IPS DF 6.9 (cell line): Measurements from ENCODE around the gene NCOA7.

Experiments used
- DNase-seq: peaks from one replicate; pipeline ENCODE4 v3.0.0-alpha.2; 2013; ENCODE audit warnings: low read depth, low spot score
- H3K27ac ChIP-seq: one replicate; pipeline ENCODE4 v1.5.1; 2013; ENCODE audit warnings: low read length, control low read depth
- H3K27me3 ChIP-seq: 2 replicates; pipeline ENCODE4 v1.6.1; 2013; ENCODE audit warnings: mild to moderate bottlenecking, low read length; ENCODE audit not compliant: control insufficient read depth, insufficient read depth
- H3K36me3 ChIP-seq: 2 replicates; pipeline ENCODE4 v1.6.1; 2013; ENCODE audit warnings: low read length; ENCODE audit not compliant: control insufficient read depth, insufficient read depth
- H3K4me1 ChIP-seq: 2 replicates; pipeline ENCODE4 v1.6.1; 2013; ENCODE audit warnings: low read length; ENCODE audit not compliant: control insufficient read depth, insufficient read depth
- H3K4me3 ChIP-seq: 2 replicates; pipeline ENCODE4 v1.5.1; 2013; ENCODE audit warnings: mild to moderate bottlenecking, low read length
- H3K9me3 ChIP-seq: 2 replicates; pipeline ENCODE4 v1.6.1; 2013; ENCODE audit warnings: low read length, inconsistent platforms; ENCODE audit not compliant: control insufficient read depth, insufficient read depth
- WGBS: extraction: QIAGEN DNeasy Blood & Tissue Kit; methylation state at CpG from one replicate; pipeline ENCODE4 v1.1.7; 2013; ENCODE audit warnings: mixed read lengths, missing lambda C conversion rate; ENCODE audit not compliant: insufficient read length, insufficient coverage; 5-methylcytosine and 5-hydroxymethylcytosine counted together

The NCOA7 gene

DNA sequence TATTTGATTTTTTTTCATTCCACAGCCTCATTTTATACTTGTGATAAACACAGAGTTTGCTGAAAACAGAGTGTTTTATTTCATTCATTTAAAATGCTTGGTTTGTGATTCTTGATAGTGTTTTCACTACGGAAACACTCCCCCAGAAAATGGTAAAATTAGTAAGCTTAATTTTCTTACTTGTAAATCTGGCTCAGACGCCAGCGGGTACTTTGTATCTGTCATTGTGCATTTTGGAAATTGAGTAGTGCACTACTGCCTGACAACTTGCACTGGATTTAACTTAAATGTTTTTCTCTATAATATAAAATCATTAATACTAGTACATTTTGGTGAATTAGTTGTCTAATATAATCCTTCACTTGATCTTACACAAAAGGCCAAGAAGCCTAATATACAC lies 128.9 kb downstream of the NCOA7 start:
- no peaks in the 10 kb centered on the region for H3K9me3 ChIP-seq
- no peaks in the 10 kb centered on the region for H3K27me3 ChIP-seq
- no CpG with 5 or more reads among the region's 3 CpGs for WGBS
- no peaks in the 10 kb centered on the region for H3K36me3 ChIP-seq
- H3K4me3 ChIP-seq: no peak overlapping the region
- DNase-seq: no peak
- H3K27ac ChIP-seq: no peak overlapping the region
- peaks cover 1% of the 10 kb centered on the region; the same call in 1 of the 2 replicates for H3K4me1 ChIP-seq

GRCh38 chr6:125922322-125922860 lies 131.6 kb downstream of the NCOA7 start:
- Histone ChIP-seq H3K27ac (no peak overlapping the region), H3K4me1 (peaks cover 1% of the 10 kb centered on the region; the same call in 1 of the 2 replicates)
- WGBS: no CpG with 5 or more reads among the region's 8 CpGs

GRCh38 chr6:125923366-125923877 lies 132.7 kb downstream of the NCOA7 start:
- no peaks in the 10 kb centered on the region for H3K36me3 ChIP-seq
- no peak for DNase-seq
- no CpG with 5 or more reads among the region's 4 CpGs for WGBS
- peaks cover 1% of the 10 kb centered on the region; the same call in 1 of the 2 replicates for H3K4me1 ChIP-seq
- no peaks in the 10 kb centered on the region for H3K27me3 ChIP-seq
- H3K27ac ChIP-seq: no peak overlapping the region
- H3K4me3 ChIP-seq: no peak overlapping the region
- no peaks in the 10 kb centered on the region for H3K9me3 ChIP-seq

More at GRCh38 chr6:125922322-125922860, 131.6 kb downstream of the NCOA7 start:
- Histone ChIP-seq H3K4me3 (no peak overlapping the region), H3K36me3 (no peaks in the 10 kb centered on the region), H3K27me3 (no peaks in the 10 kb centered on the region), H3K9me3 (no peaks in the 10 kb centered on the region)
- DNase-seq: no peak

GRCh38 chr6:125924169-125924568 lies 133.4 kb downstream of the NCOA7 start:
- no peak overlapping the region for H3K4me3 ChIP-seq
- no peaks in the 10 kb centered on the region for H3K27me3 ChIP-seq
- no peak for DNase-seq
- H3K9me3 ChIP-seq: no peaks in the 10 kb centered on the region
- H3K4me1 ChIP-seq: no peaks in the 10 kb centered on the region
- no peaks in the 10 kb centered on the region for H3K36me3 ChIP-seq
- H3K27ac ChIP-seq: no peak overlapping the region
- WGBS: no CpG with 5 or more reads among the region's 2 CpGs

DNA sequence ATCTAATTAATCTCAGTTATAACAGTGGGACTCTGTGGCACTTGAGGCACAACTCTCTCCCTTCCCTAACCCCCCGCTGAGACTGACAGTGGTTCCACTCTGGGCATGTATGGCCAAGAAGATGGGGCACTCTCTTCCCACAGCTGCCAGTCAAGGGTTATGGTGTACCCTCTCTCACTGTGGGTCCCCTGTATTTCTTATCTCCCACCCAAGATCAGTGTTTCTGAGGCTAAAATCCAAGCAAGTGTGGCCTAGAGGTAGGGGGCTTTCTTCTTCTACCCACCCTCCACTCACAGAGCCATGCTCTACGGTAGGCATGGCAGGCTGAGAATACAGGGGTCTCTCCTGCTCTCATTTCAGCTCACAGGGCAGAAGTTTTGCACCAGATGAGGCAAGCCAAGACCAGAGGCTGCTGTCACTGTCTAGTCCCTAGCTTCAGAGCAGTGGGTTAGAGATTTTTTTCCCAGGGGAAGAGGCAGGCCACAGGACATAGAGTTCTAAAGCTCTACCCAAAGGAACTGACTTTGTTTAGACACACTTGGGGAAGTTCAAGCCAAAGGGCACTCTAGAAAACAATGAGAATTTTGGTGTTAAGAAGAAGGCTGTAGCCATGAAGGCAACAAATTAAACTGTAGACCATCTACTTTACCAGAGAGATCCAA lies 134.1 kb downstream of the NCOA7 start:
- no peak for DNase-seq
- WGBS: no CpG with 5 or more reads among the region's 2 CpGs
- no peaks in the 10 kb centered on the region for H3K4me1 ChIP-seq
- no peaks in the 10 kb centered on the region for H3K36me3 ChIP-seq
- H3K4me3 ChIP-seq: no peak overlapping the region
- H3K27me3 ChIP-seq: no peaks in the 10 kb centered on the region
- no peak overlapping the region for H3K27ac ChIP-seq
- no peaks in the 10 kb centered on the region for H3K9me3 ChIP-seq

GRCh38 chr6:125926711-125927110 lies 136.0 kb downstream of the NCOA7 start:
- Histone ChIP-seq H3K36me3 (no peaks in the 10 kb centered on the region), H3K9me3 (no peaks in the 10 kb centered on the region), H3K4me1 (no peaks in the 10 kb centered on the region), H3K27me3 (no peaks in the 10 kb centered on the region), H3K4me3 (no peak overlapping the region), H3K27ac (no peak overlapping the region)
- WGBS: no CpG with 5 or more reads among the region's 3 CpGs
- DNase-seq: no peak

- H3K27ac ChIP-seq: no peak overlapping the region
- H3K9me3 ChIP-seq: no peaks in the 10 kb centered on the region
- H3K4me1 ChIP-seq: no peaks in the 10 kb centered on the region
- H3K36me3 ChIP-seq: no peaks in the 10 kb centered on the region
- DNase-seq: no peak
- no CpG with 5 or more reads among the region's 7 CpGs for WGBS
- no peak overlapping the region for H3K4me3 ChIP-seq
- no peaks in the 10 kb centered on the region for H3K27me3 ChIP-seq
These were observed 137.0 kb downstream of the NCOA7 start for GRCh38 chr6:125927761-125928160.

GRCh38 chr6:125930765-125931418 lies 140.1 kb downstream of the NCOA7 start:
- WGBS: no CpG with 5 or more reads among the region's 3 CpGs
- no peak for DNase-seq
- H3K9me3 ChIP-seq: no peaks in the 10 kb centered on the region
- no peak overlapping the region for H3K27ac ChIP-seq
- H3K4me3 ChIP-seq: no peak overlapping the region
- H3K4me1 ChIP-seq: no peaks in the 10 kb centered on the region
- H3K27me3 ChIP-seq: no peaks in the 10 kb centered on the region
- H3K36me3 ChIP-seq: no peaks in the 10 kb centered on the region

GRCh38 chr6:125931733-125932450 lies 141.1 kb downstream of the NCOA7 start:
- H3K27me3 ChIP-seq: no peaks in the 10 kb centered on the region
- H3K4me1 ChIP-seq: no peaks in the 10 kb centered on the region
- H3K9me3 ChIP-seq: no peaks in the 10 kb centered on the region
- no peak for DNase-seq
- WGBS: no CpG with 5 or more reads among the region's 4 CpGs
- no peak overlapping the region for H3K4me3 ChIP-seq
- no peak overlapping the region for H3K27ac ChIP-seq
- H3K36me3 ChIP-seq: no peaks in the 10 kb centered on the region

DNA sequence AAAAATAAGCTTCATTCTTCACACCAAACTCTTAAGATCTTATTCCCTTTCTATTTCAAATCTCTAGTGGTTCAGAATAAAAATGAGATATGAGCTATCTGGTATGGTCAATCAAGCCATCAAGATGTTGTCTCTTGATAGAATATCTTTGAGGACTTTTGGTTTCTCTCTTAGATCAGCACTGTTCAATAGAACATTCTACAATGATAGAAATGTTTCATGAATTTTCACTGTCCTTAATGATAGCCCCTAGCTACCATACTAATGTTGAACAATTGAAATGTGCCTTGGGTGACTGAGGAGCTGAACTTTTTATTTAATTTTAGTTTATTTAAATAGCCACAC lies 141.7 kb downstream of the NCOA7 start:
- Histone ChIP-seq H3K4me1 (no peaks in the 10 kb centered on the region), H3K36me3 (no peaks in the 10 kb centered on the region), H3K27ac (no peak overlapping the region), H3K9me3 (no peaks in the 10 kb centered on the region), H3K4me3 (no peak overlapping the region), H3K27me3 (no peaks in the 10 kb centered on the region)
- DNase-seq: no peak
